OCI-LY7 (cell line): Measurements from ENCODE around the gene CCDC27.

ENCODE experiments used
- CTCF ChIP-seq: fragments of 200-600 bp; sonication (generic); conservative IDR thresholded peaks from 2 replicates; pipeline ENCODE4 v1.5.1; 2014; ENCODE audit warnings: mild to moderate bottlenecking, antibody characterized with exemption, low read length, moderate library complexity, mixed read lengths
- EZH2phosphoT487 ChIP-seq: fragments of 200-600 bp; sonication (generic); IDR thresholded peaks from 2 replicates; pipeline ENCODE4 v1.6.1; 2018; ENCODE audit warnings: low read depth, borderline replicate concordance, mild to moderate bottlenecking, mixed run types, antibody characterized with exemption, low read length, moderate library complexity, mixed read lengths

- TF ChIP-seq CTCF (no peak), EZH2phosphoT487 (no peak)
Measured at GRCh38 chr1:3746389-3746829, 5.8 kb upstream of the CCDC27 start.
